ENCODE measurements around the gene ATG16L2.

Gene ATG16L2

GRCh38 chr11:72769680-72770079, 44.5 kb upstream of the ATG16L2 start:
- DNase-seq = no peak
- H3K4me3 ChIP-seq (ENCODE audit: low read depth, low read length) = no peak overlapping the region
- no peak for TF ChIP-seq CTCF (IDR thresholded peaks at IDR 0.05; ENCODE audit: low read depth, low read length)
- no peaks in the 10 kb centered on the region for H3K36me3 ChIP-seq
- peaks cover 33% of the 10 kb centered on the region for H3K4me1 ChIP-seq
- no peaks in the 10 kb centered on the region for H3K27me3 ChIP-seq
- H3K9me3 ChIP-seq = no peaks in the 10 kb centered on the region

GRCh38 chr11:72770799-72771198, 43.4 kb upstream of the ATG16L2 start:
- Histone ChIP-seq H3K4me1 (peaks cover 34% of the 10 kb centered on the region), H3K27me3 (no peaks in the 10 kb centered on the region), H3K4me3 (ENCODE audit: low read depth, low read length) (no peak overlapping the region), H3K36me3 (no peaks in the 10 kb centered on the region), H3K9me3 (no peaks in the 10 kb centered on the region)
- DNase-seq = no peak
- no peak for TF ChIP-seq CTCF (IDR thresholded peaks at IDR 0.05; ENCODE audit: low read depth, low read length)

GRCh38 chr11:72771507-72771906, 42.7 kb upstream of the ATG16L2 start:
- Histone ChIP-seq H3K4me1 (peaks cover 34% of the 10 kb centered on the region), H3K27me3 (no peaks in the 10 kb centered on the region), H3K36me3 (no peaks in the 10 kb centered on the region), H3K9me3 (no peaks in the 10 kb centered on the region), H3K4me3 (ENCODE audit: low read depth, low read length) (no peak overlapping the region)
- no peak for TF ChIP-seq CTCF (IDR thresholded peaks at IDR 0.05; ENCODE audit: low read depth, low read length)
- DNase-seq = peak; percentile 72

- no peak for DNase-seq
- no peak overlapping the region for H3K4me3 ChIP-seq (ENCODE audit: low read depth, low read length)
- H3K36me3 ChIP-seq = no peaks in the 10 kb centered on the region
- H3K4me1 ChIP-seq = peaks cover 35% of the 10 kb centered on the region
- no peaks in the 10 kb centered on the region for H3K27me3 ChIP-seq
- no peaks in the 10 kb centered on the region for H3K9me3 ChIP-seq
- TF ChIP-seq CTCF (IDR thresholded peaks at IDR 0.05; ENCODE audit: low read depth, low read length) = no peak
Observed at GRCh38 chr11:72772059-72772458, 42.2 kb upstream of the ATG16L2 start.

- no peaks in the 10 kb centered on the region for H3K27me3 ChIP-seq
- H3K36me3 ChIP-seq = no peaks in the 10 kb centered on the region
- TF ChIP-seq CTCF (IDR thresholded peaks at IDR 0.05; ENCODE audit: low read depth, low read length) = no peak
- H3K4me3 ChIP-seq (ENCODE audit: low read depth, low read length) = no peak overlapping the region
- peaks cover 47% of the 10 kb centered on the region for H3K4me1 ChIP-seq
- DNase-seq = peak; percentile 92
- no peaks in the 10 kb centered on the region for H3K9me3 ChIP-seq
Observed at GRCh38 chr11:72773291-72773690, 40.9 kb upstream of the ATG16L2 start.

- Histone ChIP-seq H3K27me3 (no peaks in the 10 kb centered on the region), H3K4me3 (ENCODE audit: low read depth, low read length) (no peak overlapping the region), H3K4me1 (peaks cover 51% of the 10 kb centered on the region), H3K9me3 (no peaks in the 10 kb centered on the region), H3K36me3 (no peaks in the 10 kb centered on the region)
- no peak for TF ChIP-seq CTCF (IDR thresholded peaks at IDR 0.05; ENCODE audit: low read depth, low read length)
- no peak for DNase-seq
Observed at GRCh38 chr11:72773696-72774095, 40.5 kb upstream of the ATG16L2 start.
